Glomerular endothelial cell (primary cell): ENCODE results near the gene GFOD2. TPM values are rescaled to one million over a fixed set of nuclear protein-coding genes. Genes with fewer than 3 reads are reported as not detected.
"Not testable (repeated sequence)": the region's sequence is repeated elsewhere in the genome, so short reads cannot be mapped to it uniquely, and the experiment has no call there.

Source experiments
- DNase-seq: peaks from one replicate; pipeline ENCODE4 v3.0.0-alpha.2; 2011; ENCODE audit warnings: low read depth, low spot score; ENCODE audit errors: extremely low read depth
- total RNA-seq: library from RNA; depleted of rRNA; stranded (reverse); fragments of >200 nt; gene quantifications from 2 replicates; pipeline ENCODE4 v1.2.3, GENCODE V29; 2015

Gene GFOD2
- total RNA-seq, 1 donor from 2014 or later = 35.7 TPM

DNA sequence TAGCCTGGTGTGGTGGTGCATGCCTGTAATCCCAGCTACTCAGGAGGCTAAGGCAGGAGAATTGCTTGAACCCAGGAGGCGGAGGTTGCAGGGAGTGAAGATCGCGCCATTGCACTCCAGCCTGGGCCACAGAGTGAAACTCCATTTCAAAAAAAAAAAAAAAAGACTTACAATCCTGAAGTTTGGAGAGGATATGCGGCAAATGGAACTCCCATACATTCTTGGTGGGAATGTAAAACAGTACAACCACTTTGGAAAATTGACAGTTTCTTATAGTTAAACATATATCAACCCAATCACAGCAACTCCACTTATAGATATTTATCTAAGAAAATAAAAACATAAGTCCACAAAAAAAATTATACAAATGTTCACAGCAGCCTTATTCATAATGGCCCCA lies 11.9 kb downstream of the GFOD2 start:
- DNase-seq = no peak

DNA sequence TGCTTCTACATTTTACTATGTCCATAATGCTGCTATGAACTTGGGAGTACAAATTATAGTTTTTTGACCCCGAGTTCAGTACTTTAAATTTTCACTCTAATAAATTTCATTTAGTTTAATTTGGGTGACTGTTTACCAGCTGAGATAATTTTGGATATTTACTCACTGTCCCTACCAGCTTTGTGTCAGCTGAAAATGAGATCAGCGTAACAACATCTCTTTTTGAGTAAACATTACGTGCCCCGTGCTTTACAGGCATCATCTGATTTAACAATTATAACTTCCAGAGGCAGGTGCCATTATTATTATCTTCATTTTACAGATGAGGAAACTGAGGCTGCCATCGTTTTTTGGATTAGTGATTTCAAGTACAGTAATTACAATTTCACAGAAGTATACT lies 15.0 kb downstream of the GFOD2 start:
- DNase-seq = no peak

DNA sequence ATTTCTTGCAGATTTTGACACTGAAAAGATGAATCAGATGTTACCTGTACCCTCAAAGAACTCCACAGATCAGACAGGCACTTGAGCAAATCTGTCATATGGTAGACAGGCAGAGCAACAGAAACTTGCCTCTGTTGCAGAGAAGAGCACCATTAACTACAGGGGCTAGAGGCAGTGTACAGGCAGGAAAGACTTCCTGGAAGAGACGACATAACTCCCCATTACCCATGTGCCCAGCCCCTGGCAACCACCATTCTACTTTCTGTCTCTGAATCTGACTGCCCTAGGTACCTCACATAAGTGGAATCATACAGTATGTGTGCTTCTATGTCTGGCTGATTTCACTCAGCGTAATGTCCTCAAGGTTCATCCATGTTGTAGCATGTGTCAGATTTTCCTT lies 15.5 kb downstream of the GFOD2 start:
- no peak for DNase-seq

DNA sequence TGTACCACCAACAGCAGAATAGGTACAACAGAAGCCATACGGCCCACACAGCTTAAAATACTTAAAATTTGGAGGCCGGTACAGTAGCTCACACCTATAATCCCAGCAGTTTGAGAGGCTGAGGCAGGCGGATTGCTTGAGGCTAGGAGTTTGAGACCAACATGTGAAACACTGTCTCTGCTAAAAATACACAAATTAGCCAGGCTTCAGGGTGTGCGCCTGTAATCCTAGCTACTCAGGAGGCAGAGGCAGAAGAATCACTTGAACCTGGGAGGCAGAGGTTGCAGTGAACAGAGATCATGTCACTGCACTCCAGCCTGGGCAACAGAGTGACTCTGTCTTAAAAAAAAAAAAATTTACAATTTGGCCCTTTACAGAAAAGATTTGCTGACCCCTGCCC lies 17.0 kb downstream of the GFOD2 start:
- no peak for DNase-seq

DNA sequence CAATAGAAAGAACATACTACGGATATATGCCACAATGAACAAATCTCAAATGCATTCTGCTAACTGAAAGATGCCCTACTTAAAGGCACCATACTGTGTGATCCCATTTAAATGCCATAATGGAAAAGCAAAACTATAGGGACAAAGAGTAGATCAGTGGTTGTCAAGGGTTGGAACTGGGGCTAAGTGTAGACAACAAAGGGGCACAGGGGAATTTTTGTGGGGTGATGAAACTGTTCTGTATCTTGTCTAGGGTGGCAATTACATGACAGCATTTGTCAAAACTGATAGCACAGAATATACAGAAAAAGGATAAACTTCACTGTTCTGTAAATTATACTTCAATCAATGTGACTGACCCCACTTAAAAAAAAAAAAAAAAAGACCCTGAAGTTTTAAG lies 17.7 kb downstream of the GFOD2 start:
- no peak for DNase-seq

GRCh38 chr16:67699265-67699664 lies 19.9 kb downstream of the GFOD2 start:
- no peak for DNase-seq

DNA sequence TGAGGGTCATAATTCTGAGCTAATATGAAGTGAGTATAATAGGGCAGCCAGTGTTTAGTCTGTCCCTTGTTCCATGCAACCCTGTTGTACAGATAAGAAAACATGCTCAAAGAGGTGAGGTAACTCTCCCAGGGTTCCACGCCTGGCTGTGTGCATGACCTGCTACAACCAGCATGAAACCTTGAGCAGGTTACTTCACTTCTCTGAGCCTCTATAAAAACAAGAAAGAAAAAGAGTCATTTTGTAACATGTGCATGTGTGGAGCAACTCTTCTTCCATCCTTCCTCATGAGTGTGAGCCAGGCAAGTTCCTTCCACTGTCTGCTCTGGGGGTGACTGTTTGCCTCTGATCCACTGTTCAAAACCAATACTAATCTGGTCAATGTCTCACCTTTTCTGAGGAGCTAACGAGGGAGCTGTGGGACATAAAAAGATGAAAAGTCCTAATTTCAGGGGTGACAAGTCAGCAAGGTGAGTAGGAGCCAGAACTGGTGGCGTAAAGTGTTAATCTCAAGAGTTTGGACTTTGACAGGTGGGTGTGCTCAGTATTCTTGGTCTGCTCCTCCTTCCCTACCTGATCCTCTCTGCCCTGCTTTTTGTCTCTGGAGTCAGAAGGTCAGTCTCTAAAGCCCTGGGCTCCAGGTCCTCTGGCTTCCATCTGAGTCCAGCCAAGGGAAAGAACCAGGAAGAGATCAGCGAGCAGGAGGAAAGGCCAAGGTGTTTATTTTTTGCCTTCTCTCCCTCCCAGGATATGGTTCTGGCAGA lies 21.5 kb downstream of the GFOD2 start:
- DNase-seq = no peak

- DNase-seq = no peak
Measured at GRCh38 chr16:67694611-67695010, 24.5 kb downstream of the GFOD2 start.

DNA sequence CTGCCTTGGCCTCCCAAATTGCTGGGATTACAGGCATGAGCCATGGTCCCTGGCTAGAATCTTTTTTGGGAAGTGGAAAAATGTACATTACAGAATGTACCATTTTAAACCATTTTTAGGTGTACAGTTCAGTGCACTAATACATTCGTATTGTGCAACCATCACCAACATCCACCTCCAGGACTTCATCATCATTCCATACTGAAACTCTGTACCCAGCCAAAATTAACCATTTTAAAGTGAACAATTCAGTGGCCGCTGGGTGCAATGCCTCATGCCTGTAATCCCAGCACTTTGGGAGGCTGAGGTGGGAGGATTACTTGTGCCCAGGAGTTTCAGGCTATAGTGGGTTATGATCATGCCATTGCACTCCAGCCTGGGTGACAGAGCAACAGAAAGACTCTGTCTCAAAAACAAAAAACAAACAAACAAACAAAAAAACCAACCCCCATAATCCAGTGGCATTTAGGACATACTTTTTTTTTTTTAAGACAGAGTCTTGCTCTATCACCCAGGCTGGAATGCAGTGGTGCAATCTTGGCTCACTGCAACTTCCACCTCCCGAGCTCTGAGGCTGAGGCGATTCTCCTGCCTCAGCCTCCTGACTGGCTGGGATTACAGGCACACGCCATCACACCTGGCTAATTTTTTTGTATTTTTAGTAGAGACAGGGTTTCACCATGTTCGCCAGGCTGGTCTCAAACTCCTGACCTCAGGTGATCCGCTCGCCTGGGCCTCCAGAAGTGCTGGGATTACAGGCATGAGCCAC lies 25.4 kb downstream of the GFOD2 start:
- DNase-seq = not testable (repeated sequence)

- DNase-seq = no peak
Measured at GRCh38 chr16:67685388-67686112, 33.6 kb downstream of the GFOD2 start.

DNA sequence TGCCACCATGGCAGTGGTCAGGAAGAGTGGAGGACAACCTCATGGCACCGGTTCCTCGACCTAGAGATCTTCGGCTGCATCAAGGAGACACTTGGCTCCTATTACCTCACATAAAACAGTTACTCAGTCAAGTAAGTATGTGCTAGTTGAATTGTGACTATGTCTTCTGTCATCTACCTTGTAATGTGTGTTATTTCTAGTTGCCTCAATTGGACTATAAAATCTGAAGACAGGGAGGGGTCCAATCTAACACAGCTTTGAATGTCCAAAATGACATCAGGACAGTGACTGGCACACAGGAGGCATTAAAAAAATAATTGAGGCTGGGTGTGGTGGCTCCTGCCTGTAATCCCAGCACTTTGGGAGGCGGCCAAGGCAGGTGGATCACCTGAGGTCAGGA lies 35.3 kb downstream of the GFOD2 start:
- DNase-seq = no peak

DNA sequence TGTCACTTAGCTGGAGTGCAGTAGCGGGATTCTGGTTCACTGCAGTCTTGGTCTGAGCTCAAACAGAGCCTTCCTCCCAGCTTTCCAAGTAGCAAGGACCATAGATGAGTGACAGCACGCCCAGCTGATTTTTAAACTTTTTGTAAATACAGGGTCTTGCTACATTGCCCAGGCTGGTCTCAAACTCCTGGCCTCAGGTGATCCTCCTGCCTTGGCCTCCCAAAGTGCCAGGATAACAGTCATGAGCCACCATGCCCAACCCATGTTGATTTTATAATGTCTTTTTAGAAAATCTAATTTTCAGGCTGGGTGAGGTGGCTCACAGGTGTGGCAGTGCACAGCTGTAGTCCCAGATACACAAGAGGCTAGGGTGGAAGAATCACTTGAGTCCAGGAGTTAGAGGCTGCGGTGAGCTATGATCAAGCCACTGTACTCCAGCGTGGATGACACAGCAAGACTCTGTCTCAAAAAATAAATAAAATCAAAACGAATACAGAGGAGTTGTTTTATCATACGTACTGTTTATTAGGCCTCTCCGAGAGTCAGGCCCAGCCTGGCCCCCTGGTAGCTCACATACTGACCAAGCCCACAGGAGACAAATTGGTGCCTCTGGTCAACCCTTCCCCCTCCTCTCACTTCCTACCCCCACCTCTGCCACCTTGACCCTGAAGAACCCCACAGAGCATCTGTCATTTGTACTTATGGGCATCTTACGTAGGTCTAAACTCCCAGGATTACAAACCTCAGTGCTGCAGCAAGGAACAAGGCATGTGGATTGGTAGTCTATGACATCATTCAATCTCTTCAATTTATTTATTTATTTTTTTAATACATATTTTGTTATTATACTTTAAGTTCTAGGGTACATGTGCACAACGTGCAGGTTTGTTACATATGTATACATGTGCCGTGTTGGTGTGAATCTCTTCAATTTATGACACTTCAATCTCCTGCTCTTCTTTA lies 38.9 kb downstream of the GFOD2 start:
- no peak for DNase-seq

DNA sequence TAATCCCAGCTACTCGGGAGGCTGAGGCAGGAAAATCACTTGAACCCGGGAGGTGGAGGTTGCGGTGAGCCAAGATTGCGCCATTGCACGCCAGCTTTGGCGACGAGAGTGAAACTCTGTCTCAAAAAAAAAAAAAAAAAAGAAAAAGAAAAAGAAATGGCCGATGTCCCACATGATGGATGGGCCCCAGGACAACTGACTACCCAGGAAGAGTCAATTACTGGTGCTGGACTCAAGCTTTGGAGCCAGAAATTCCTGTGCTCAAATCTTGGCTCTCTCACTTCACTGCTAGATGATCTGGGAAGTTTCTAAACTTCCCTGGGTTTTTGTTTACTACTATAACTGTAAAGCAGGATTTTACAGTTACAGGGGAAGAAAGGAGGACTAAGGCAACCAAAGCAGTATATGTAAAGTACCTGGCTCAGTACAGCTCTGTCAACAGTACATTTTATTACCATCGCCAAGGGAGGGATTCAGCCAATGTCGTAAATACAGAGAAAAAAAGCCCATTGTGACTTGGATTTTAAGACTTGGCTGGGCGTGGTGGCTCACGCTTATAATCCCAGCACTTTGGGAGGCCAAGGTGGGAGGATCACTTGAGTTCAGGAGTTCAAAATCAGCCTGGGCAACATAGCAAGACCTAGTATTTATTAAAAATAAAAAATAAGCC lies 40.6 kb downstream of the GFOD2 start:
- DNase-seq = no peak

- no peak for DNase-seq
Measured at GRCh38 chr16:67677712-67678111, 41.4 kb downstream of the GFOD2 start.

DNA sequence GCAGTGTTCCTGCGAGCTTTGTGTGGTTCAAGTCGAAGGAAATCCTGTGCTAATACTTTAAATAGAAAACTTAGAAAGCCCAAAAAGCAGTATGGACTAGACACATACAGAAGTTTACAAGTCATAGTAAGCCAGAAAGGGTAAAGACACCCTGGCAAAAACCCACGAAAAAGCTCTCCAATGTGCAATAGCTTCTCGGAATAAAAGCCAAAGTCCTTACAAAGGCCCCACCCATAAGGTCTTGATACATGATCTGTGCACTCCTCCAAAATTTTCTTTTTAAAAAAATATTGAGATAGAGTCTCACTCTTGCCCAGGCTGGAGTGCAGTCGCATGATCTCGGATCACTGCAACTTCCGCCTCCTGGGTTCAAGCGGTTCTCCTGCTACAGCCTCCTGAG lies 42.2 kb downstream of the GFOD2 start:
- DNase-seq = no peak

DNA sequence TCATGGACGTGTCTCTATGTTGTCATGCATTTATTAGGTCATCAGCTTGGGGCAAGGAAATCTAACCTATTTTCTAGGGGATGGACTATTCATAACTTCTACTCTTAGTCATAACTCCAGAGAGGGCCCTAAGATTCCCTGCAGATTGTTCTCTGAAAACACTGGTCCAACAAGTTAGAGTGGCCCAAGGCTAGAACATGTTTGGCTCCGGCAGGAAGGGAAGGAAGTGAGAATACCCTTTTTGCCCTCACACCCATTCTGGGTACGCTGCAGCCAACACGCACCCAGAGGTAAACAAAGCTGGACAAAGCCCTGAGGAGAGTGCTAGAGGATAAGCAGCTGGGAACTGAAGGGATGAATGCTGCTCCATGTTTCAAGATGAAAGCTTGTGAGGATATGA lies 42.6 kb downstream of the GFOD2 start:
- DNase-seq = no peak

DNA sequence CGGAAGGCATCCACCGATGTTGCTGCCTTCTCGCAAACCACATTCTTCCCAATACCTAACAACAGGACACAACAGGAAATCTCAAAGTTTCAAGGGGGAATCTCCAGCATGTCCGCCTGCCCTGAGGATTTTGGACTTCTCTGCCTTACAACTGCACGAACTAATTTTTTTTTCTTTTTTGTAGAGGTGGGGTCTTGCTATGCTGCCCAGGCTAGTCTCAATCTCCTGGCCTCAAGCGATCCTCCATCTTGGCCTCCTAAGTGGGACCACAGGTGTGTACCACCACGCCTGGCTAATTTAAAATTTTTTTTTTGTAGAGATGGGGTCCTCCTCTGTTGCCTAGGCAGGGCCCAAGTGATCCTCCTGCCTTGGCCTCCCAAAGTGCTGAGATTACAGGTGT lies 43.1 kb downstream of the GFOD2 start:
- no peak for DNase-seq

DNA sequence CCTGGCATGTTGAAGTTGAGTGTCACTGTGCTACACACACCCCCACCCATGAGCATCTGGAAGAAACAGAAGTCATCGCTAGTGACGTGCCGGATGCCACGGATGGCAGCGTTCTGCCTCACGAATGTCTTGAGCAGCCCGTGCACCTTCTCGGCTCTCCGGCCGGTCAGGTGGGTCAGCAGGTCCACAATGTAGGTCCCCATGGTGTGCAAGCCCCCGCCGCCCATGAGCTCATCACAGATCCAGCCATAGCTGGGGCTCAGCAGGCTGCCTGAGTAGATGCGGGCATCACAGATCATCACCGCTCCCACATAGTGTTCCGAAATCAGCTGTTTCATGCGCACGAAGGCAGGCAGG lies 43.6 kb downstream of the GFOD2 start:
- no peak for DNase-seq

- no peak for DNase-seq
Measured at GRCh38 chr16:67674851-67675578, 44.1 kb downstream of the GFOD2 start.
